ENCODE results near the gene STYXL2.

STYXL2 gene

DNA sequence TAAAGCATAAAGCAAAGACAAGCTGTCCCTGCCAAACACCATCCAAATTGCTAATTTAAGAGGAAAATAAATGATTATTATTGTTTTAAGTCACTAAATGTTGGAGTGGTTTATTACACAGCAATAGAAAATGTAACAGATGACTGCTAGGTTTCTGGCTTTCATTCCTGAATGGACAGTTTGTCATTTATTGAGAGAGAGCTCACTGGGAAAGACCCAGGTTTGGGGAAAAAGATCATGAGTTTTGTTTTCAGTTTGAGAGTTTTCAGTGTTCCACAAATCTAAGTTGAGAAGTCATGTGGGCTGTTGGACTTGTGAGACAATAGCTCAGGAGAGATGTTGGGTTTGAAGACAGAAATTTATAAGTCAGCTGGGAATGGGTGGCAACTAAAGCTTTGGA lies 9.1 kb upstream of the STYXL2 start:
- DNase-seq (ENCODE audit: low read depth): no peak
- H3K4me3 ChIP-seq (ENCODE audit: low read depth, low read length): no peak overlapping the region
- TF ChIP-seq, protein P1, sequence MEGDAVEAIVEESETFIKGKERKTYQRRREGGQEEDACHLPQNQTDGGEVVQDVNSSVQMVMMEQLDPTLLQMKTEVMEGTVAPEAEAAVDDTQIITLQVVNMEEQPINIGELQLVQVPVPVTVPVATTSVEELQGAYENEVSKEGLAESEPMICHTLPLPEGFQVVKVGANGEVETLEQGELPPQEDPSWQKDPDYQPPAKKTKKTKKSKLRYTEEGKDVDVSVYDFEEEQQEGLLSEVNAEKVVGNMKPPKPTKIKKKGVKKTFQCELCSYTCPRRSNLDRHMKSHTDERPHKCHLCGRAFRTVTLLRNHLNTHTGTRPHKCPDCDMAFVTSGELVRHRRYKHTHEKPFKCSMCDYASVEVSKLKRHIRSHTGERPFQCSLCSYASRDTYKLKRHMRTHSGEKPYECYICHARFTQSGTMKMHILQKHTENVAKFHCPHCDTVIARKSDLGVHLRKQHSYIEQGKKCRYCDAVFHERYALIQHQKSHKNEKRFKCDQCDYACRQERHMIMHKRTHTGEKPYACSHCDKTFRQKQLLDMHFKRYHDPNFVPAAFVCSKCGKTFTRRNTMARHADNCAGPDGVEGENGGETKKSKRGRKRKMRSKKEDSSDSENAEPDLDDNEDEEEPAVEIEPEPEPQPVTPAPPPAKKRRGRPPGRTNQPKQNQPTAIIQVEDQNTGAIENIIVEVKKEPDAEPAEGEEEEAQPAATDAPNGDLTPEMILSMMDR (IDR thresholded peaks at IDR 0.05; ENCODE audit: insufficient read depth, low read depth, low read length, missing control alignments): no peak

DNA sequence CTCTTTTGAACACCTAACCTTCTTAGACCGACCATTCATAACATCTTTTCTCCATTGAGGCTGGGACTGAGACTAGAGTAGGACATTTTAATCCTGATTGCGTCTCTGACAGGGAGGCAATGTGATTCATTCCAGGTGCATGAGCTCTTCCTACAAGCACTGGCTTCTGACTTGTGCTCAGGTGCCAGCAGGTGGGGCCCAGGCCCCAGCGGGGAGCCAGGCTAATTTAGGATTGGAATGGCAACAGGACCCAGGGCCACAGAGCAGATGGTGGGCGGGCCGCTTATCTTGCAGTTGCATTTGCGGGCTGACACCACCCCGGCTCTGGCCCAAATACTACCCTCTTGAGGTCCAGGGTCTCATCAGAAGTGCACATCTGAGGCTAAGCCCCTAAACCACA lies 7.8 kb upstream of the STYXL2 start:
- no peak for DNase-seq (ENCODE audit: low read depth)
- TF ChIP-seq, protein P1 (IDR thresholded peaks at IDR 0.05; ENCODE audit: insufficient read depth, low read depth, low read length, missing control alignments): no peak
- H3K4me3 ChIP-seq (ENCODE audit: low read depth, low read length): no peak overlapping the region

DNA sequence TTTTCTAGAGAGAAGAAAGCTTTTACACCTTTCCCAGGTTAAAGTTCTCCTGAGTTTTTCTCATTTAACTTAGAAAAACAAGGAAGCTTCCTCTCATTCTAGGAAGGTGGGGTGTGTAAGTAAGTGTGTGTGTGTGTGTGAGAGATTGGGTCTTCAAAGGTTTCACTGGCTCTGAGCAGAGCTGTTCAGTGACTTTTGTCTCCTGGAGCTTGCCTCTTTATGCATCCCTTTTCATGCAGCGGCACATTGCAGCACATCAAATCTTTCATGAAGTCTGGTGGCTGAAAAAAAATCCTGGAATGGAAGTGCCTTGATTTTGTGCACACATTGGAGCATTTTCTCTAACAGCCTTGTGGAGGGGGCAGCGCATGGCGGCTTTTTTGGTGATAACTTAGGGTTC lies 7.1 kb upstream of the STYXL2 start:
- no peak for DNase-seq (ENCODE audit: low read depth)
- H3K4me3 ChIP-seq (ENCODE audit: low read depth, low read length): no peak overlapping the region
- TF ChIP-seq, protein P1 (IDR thresholded peaks at IDR 0.05; ENCODE audit: insufficient read depth, low read depth, low read length, missing control alignments): no peak

- H3K4me3 ChIP-seq (ENCODE audit: low read depth, low read length): no peak overlapping the region
- DNase-seq (ENCODE audit: low read depth): no peak
- TF ChIP-seq, protein P1 (IDR thresholded peaks at IDR 0.05; ENCODE audit: insufficient read depth, low read depth, low read length, missing control alignments): no peak
These were observed 5.0 kb upstream of the STYXL2 start for GRCh38 chr1:167088746-167089417.

GRCh38 chr1:167089939-167090313 lies 3.9 kb upstream of the STYXL2 start:
- H3K4me3 ChIP-seq (ENCODE audit: low read depth, low read length): no peak overlapping the region
- DNase-seq (ENCODE audit: low read depth): no peak
- TF ChIP-seq, protein P1 (IDR thresholded peaks at IDR 0.05; ENCODE audit: insufficient read depth, low read depth, low read length, missing control alignments): no peak

- no peak within 1 kb of the TSS for H3K4me3 ChIP-seq (ENCODE audit: low read depth, low read length)
- DNase-seq (ENCODE audit: low read depth): peak; percentile 44
- TF ChIP-seq, protein P1 (IDR thresholded peaks at IDR 0.05; ENCODE audit: insufficient read depth, low read depth, low read length, missing control alignments): no peak
These were observed 3.4 kb upstream of the STYXL2 start, which contains the start of gene GPA33 for GRCh38 chr1:167090314-167090942. Gene GPA33 (minus strand): TSS chr1:167090377. CDS start chr1:167090287, 90 bp downstream.
